Fibroblast of lung (primary cell): ENCODE data around the gene GALR1.
A peak's percentile ranks its signal among the peaks of the same experiment; 100 is the strongest.

Experiments
- CTCF ChIP-seq, 2 donors: IDR thresholded peaks in 1 of 2; conservative IDR thresholded peaks in 1 of 2; 1 replicate in 1 of 2; 2 replicates in 1 of 2; pipeline ENCODE4 v1.5.1; 2011 to 2012; ENCODE audit warnings: low read length in 2 of 2, control low read depth in 1 of 2, inconsistent platforms in 1 of 2, low read depth in 1 of 2, mild to moderate bottlenecking in 1 of 2
- EZH2 ChIP-seq: IDR thresholded peaks from 2 replicates; pipeline ENCODE4 v1.5.1; 2012; ENCODE audit warnings: low read length, control low read depth, mild to moderate bottlenecking; ENCODE audit errors: missing control alignments

DNA sequence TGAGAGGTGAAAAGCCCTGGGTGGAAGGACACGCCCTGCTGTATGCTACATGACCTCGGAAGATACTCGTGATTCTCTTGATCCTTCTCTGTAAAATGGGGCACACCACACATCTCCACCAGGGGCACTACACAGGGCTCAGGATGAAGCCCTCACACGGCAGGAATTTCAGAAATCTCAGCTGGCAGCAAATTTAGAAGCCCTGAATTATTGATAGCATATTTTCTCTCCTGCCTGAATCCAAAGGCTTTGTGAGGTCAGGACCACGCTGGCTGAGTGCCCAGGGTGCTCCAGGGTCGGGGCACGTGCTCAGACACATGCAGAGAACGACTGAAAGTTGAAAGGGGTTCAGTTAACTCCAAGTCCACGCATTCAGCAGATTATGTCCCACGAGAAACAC lies 42.1 kb upstream of the GALR1 start:
- TF ChIP-seq CTCF (conservative IDR thresholded peaks at IDR 0.05 in 1 of 2, IDR thresholded peaks at IDR 0.05 in 1 of 2; ENCODE audit: low read depth in 1 of 2, low read length in 2 of 2) (peak; percentile 57 to 80), EZH2 (no peak)
